ENCODE measurements around the gene GZMM. TPM values are rescaled to one million over a fixed set of nuclear protein-coding genes. Genes with fewer than 3 reads are reported as not detected.

Gene GZMM
- total RNA-seq (2022; extraction: Qiagen RNA extraction; ENCODE audit: low read depth): 0.23 to 0.66 TPM (median 0.51 TPM) in 4 of 5 replicates, not detected in the other

DNA sequence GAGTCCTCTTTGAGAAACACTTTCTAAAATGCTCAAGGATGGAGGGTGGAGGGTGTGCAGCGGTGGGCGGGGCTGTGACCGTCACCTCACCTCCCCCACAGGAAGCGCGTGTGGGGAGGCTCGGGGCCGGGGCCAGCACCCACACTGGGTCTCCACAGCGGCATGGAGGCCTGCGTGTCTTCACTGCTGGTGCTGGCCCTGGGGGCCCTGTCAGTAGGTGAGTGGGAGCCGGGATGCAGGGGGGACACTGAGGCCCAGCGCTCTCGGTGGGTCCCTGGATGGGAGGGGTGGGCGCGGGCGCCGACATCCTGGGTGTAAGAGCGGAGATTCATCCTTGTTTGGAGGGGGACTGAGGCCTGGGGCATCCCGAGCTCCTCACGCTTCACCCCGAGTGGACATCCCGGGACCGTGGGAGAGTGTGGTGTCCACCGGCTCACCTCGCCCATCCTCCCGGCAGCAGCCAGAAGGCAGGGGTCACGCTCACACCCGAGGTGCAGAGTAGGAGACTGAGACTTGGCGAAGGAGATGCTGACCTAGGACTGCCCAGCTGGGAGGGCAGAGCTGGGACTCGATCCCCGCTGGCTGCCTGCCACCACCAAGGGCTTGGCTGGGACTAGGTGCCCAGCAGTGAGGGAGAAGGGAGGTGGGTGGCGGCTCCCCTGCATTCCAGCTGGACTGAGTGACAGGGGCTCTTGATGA lies at the start of gene GZMM:
Gene GZMM (plus strand): TSS at position 144 of the 699 bp plus-strand sequence. CDS start 19 bp downstream, at position 163.

DNA sequence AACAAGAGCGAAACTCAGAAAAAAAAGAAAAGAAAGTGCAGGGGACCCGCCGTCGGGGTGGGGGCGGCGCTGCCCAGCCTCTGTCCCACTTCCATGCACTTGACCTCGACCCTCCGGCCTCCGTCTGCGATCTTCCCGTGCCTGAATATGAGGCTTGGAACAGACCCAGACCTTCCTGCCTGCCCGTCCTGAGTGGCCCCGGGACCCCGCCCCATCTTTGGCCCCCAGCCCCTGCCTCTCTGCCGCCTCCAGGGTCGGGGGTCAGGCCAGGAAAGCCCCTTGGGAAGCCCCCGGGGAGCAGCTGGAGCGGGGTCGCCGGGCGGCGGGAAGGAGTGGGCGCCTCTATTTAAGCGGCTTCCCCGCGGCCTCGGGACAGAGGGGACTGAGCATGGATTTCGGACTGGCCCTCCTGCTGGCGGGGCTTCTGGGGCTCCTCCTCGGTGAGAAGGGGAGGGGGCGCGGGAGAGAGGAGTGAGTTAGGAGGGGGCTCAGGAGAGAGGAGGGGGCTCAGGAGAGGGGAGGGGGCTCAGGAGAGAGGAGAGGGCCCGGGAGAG lies 47.7 kb upstream of the GZMM start, which contains the start of gene MADCAM1:
Gene MADCAM1 (plus strand): TSS at position 375 of the 554 bp plus-strand sequence. CDS start 14 bp downstream, at position 389.

DNA sequence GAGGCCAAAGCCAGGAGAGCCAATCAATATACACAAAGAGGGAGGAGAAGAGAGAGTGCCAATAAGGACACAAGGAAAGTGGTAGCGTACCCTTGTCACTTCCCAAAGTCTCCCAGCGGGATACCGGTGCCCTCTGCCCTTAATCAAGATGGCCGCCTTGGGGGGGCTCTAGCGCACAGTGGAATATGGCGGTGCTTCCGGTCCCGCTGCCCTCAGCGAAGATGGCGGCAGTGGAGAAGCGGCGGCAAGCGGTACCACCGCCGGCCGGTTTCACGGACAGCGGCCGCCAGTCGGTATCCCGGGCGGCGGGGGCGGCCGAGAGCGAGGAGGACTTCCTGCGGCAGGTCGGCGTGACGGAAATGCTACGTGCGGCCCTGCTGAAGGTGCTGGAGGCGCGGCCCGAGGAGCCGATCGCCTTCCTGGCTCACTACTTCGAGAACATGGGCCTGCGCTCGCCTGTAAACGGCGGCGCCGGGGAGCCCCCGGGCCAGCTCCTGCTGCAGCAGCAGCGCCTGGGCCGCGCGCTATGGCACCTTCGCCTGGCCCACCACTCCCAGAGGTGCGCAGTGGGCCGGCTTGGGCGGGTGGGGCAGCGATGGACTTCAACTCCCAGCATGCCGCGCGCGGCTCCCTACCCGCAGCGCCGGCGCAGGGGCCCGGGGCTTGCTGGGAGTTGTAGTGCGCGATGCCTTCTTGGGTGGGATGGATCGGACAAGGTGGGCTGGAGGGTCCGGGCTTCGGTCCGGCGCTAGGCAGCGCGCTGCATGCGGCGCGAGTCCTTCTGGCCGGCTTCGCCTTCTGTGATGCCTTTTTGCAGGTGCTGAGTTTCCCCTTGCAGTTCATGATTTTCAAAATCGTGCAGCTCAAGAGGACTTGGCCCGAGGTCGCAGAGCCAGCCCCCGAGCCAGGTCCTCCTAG lies 36.3 kb upstream of the GZMM start, which contains the start of gene TPGS1:
Gene TPGS1 (plus strand): TSS at position 212 of the 918 bp plus-strand sequence. CDS start 10 bp downstream, at position 222.

DNA sequence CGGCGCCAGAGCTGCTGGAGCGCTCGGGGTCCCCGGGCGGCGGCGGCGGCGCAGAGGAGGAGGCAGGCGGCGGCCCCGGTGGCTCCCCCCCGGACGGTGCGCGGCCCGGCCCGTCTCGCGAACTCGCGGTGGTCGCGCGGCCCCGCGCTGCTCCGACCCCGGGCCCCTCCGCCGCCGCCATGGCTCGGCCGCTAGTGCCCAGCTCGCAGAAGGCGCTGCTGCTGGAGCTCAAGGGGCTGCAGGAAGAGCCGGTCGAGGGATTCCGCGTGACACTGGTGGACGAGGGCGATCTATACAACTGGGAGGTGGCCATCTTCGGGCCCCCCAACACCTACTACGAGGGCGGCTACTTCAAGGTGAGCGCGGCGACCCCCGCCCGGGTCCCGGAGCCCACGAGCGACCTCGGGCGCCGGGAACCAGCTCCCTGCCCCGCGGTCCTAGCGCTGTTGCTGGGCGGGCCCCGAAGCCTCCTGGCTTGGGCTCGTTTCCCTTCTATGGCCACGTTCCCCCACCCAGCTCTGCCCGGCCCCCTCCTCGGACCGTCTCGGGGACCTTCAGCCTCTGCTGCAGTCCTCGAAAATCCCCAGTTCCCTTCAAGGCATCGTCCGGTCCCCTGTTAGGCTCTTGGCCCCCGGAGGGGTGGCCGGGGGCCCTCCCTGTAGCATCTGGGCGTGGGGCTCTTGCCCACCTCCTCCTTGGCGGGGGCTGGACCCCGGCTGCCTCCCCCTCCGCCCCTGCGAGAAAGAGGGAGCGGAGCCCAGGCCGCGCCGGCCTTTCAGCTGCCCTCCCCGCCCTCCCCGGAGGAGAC lies 11.9 kb upstream of the GZMM start, which contains the start of gene CDC34:
Gene CDC34 (plus strand): TSS at position 8 of the 808 bp plus-strand sequence. CDS start 172 bp downstream, at position 180.

DNA sequence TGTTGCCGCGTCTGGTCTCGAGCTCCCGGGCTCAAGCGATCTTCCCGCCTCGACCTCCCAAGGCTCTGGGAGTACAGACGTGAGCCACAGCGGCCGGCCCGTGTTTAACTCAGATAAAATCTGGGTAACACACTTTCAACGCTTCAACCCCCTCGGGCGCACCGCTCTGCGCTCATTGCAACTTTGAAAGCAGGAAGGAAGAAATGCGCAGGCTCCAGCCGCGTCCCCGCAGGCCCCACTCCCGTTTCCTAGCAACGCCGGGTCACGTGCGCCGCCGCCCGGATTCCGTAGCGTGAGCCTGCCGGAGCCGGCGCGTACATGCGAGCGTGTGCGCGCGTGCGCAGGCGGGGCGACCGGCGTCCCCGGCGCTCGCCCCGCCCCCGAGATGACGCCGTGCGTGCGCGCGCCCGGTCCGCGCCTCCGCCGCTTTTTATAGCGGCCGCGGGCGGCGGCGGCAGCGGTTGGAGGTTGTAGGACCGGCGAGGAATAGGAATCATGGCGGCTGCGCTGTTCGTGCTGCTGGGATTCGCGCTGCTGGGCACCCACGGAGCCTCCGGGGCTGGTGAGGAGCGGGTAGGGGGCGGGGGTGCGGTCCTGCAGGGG lies 28.4 kb downstream of the GZMM start, which contains the start of gene BSG:
Gene BSG (plus strand): TSS at position 457 of the 603 bp plus-strand sequence. CDS start 39 bp downstream, at position 496.

DNA sequence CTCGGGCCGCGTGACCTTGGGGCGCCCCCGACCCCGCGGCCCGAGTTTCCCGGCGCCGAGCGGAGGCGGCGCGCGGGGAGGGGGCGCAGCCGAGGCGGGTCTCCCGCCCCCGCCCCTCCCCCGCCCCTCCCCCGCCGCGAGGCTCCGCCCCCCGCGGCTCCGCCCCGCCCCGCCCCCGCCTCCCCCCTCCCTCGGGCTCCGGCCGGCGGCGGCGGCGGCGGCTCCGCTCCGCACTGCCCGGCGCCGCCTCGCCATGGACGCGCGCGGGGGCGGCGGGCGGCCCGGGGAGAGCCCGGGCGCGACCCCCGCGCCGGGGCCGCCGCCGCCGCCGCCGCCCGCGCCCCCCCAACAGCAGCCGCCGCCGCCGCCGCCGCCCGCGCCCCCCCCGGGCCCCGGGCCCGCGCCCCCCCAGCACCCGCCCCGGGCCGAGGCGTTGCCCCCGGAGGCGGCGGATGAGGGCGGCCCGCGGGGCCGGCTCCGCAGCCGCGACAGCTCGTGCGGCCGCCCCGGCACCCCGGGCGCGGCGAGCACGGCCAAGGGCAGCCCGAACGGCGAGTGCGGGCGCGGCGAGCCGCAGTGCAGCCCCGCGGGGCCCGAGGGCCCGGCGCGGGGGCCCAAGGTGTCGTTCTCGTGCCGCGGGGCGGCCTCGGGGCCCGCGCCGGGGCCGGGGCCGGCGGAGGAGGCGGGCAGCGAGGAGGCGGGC lies 46.0 kb downstream of the GZMM start, which contains the start of gene HCN2:
Gene HCN2 (plus strand): TSS at position 189 of the 703 bp plus-strand sequence. CDS start 65 bp downstream, at position 254.

Other genes starting within 250 kb of the GZMM start
- gene MIER2, start 199.3 kb upstream of the GZMM start, total RNA-seq (2022; extraction: Qiagen RNA extraction; ENCODE audit: low read depth): 14.1 to 21.2 TPM (median 19.8 TPM) in 5 replicates
- gene C2CD4C, start 134.9 kb upstream of the GZMM start, total RNA-seq (2022; extraction: Qiagen RNA extraction; ENCODE audit: low read depth): 0.15 to 0.61 TPM (median 0.54 TPM) in 5 replicates
- gene SHC2, start 83.0 kb upstream of the GZMM start, total RNA-seq (2022; extraction: Qiagen RNA extraction; ENCODE audit: low read depth): 0.63 to 1.4 TPM (median 0.97 TPM) in 5 replicates
- 0.15 to 0.28 TPM (median 0.19 TPM) in 5 replicates for gene MADCAM1, start 47.6 kb upstream of the GZMM start, total RNA-seq (2022; extraction: Qiagen RNA extraction; ENCODE audit: low read depth)
- 11.8 to 19.1 TPM (median 18.1 TPM) in 5 replicates for gene TPGS1, start 36.6 kb upstream of the GZMM start, total RNA-seq (2022; extraction: Qiagen RNA extraction; ENCODE audit: low read depth)
- gene CDC34, start 12.3 kb upstream of the GZMM start, total RNA-seq (2022; extraction: Qiagen RNA extraction; ENCODE audit: low read depth): 59.4 to 109 TPM (median 103 TPM) in 5 replicates
- gene BSG, start 28.5 kb downstream of the GZMM start, total RNA-seq (2022; extraction: Qiagen RNA extraction; ENCODE audit: low read depth): 636 to 735 TPM (median 683 TPM) in 5 replicates
- gene HCN2, start 45.8 kb downstream of the GZMM start, total RNA-seq (2022; extraction: Qiagen RNA extraction; ENCODE audit: low read depth): 27.7 to 43.9 TPM (median 40.1 TPM) in 5 replicates
- gene POLRMT, start 89.5 kb downstream of the GZMM start, total RNA-seq (2022; extraction: Qiagen RNA extraction; ENCODE audit: low read depth): 74.8 to 121 TPM (median 94.7 TPM) in 5 replicates
- 0.24 to 0.95 TPM (median 0.67 TPM) in 5 replicates for gene FGF22, start 95.8 kb downstream of the GZMM start, total RNA-seq (2022; extraction: Qiagen RNA extraction; ENCODE audit: low read depth)
- gene RNF126, start 119.2 kb downstream of the GZMM start, total RNA-seq (2022; extraction: Qiagen RNA extraction; ENCODE audit: low read depth): 56.8 to 77.8 TPM (median 70.4 TPM) in 5 replicates
- 122 to 180 TPM (median 158 TPM) in 5 replicates for gene FSTL3, start 132.3 kb downstream of the GZMM start, total RNA-seq (2022; extraction: Qiagen RNA extraction; ENCODE audit: low read depth)
- gene PRSS57, start 151.4 kb downstream of the GZMM start, total RNA-seq (2022; extraction: Qiagen RNA extraction; ENCODE audit: low read depth): 0.16 to 0.19 TPM in 2 of 5 replicates, not detected in the others
- 11.8 to 18.1 TPM (median 13.4 TPM) in 5 replicates for gene PALM, start 164.9 kb downstream of the GZMM start, total RNA-seq (2022; extraction: Qiagen RNA extraction; ENCODE audit: low read depth)
- gene MISP, start 207.1 kb downstream of the GZMM start, total RNA-seq (2022; extraction: Qiagen RNA extraction; ENCODE audit: low read depth): 71.8 to 97.6 TPM (median 91.6 TPM) in 5 replicates

Data from A549 treated with RU486 at 1 μM for 4 hours (cell line).